GM18858 (cell line): ENCODE data around the gene CCDC28A.

ENCODE experiments used
- ATAC-seq: cut with Tn5 transposase; IDR thresholded peaks from one replicate; pipeline ENCODE4 v1.9.1; 2021; ENCODE audit not compliant: unreplicated experiment

CCDC28A gene

DNA sequence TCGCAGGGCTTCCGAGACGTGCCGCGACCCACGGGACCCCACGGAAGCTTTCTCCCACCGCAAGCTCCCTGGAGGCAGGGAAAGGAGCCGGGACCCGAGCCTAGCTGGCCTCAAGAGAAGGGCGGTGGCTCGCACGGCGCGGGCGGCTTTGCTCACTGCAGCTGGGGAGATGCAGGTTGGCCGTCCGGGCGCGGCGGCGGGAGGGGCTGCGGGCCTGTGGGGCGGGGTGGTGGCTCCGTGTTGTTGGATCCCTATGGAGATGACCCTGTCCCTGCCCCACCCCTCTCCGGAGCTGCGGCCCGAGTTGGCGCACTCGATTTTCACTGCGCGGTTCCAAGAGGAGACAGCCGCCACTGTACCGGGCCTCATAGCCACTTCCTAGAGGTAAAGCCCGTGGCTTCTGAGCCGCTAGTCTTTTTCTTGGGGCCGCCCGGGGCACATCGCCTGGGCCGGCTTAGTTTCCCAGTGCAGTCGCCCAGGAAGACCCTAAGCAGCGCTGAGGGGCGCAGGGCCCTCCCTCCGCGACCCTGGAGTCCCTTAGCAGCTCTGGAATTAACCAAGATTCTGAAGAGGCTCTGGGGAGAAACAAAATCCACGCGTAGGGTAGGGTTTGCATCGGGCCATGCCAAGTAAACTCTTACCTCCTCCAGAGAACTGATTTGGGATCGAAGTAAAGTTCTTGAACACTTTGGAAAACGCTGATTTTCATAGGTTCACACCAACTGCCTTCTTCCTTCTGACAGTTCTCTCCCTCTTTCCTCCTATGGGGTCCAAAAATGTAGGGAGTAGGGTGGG lies 22.4 kb downstream of the CCDC28A start, which contains the start of gene ECT2L:
Gene ECT2L (plus strand): TSS at position 279 of the 795 bp plus-strand sequence. CDS start 17,188 bp downstream, outside the sequence.
- ATAC-seq = no peak

DNA sequence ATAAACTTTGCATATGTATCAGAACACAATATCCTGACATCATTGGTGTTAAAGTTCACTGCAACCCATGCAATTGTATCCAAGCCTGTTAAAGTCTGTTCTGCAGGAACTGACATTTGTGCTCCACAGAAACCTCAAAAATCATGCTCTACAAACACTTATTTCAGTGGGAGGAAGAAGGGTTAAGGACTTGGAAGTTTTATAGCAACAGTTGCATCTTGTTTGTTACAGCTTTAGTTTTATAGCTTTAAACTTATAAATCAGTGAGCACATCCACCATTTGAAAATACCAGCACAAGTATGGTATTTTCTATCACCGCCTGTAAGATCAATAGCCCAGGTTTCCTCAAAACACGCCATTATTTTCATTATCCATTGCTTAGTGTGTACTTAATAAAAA lies 23.2 kb downstream of the CCDC28A start:
- ATAC-seq = no peak

- no peak for ATAC-seq
Measured at GRCh38 chr6:138797806-138798446, 24.4 kb downstream of the CCDC28A start.

GRCh38 chr6:138800377-138801150 lies 27.0 kb downstream of the CCDC28A start:
- no peak for ATAC-seq

DNA sequence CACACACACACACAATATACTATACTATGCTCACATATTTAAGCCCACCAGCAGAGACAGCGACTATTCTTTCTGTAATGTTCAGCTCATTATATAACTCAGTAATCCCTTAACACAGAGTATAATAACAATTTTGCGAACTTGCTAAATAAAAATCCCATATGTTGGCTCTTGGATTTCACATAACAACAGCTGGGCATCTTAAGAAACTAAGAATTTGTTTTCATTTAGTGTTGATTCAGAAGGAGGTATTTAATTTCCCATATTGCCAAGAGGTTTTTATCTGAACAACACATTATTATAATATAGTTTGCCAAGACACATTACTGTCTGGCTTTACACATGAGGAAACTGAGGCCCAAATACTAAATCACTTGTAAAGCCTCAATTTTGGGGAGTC lies 29.8 kb downstream of the CCDC28A start:
- ATAC-seq = no peak

GRCh38 chr6:138803861-138804260 lies 30.3 kb downstream of the CCDC28A start:
- ATAC-seq = no peak

GRCh38 chr6:138805016-138805765 lies 31.6 kb downstream of the CCDC28A start:
- ATAC-seq = no peak

DNA sequence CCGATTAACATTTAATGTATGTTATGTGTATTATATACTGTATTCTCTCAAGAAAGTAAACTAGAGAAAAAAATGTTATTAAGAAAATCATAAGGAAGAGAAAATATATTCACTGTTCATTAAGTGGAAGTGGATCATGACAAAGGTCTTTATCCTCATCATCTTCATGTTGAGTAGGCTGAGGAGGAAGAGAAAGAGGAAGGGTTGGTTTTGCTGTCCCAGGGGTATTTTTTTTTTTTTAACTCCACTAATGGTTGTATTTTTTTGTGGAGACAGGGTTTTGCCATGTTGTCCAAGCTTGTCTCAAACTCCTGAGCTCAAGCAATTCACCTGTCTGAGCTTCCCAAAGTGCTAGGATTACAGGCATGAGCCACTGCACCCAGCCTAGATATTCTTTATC lies 33.3 kb downstream of the CCDC28A start:
- no peak for ATAC-seq

GRCh38 chr6:138809677-138810076 lies 36.1 kb downstream of the CCDC28A start:
- no peak for ATAC-seq

GRCh38 chr6:138811866-138812265 lies 38.3 kb downstream of the CCDC28A start:
- no peak for ATAC-seq

- no peak for ATAC-seq
Measured at GRCh38 chr6:138814179-138814834, 40.7 kb downstream of the CCDC28A start.

GRCh38 chr6:138815221-138815620 lies 41.7 kb downstream of the CCDC28A start:
- ATAC-seq = no peak

DNA sequence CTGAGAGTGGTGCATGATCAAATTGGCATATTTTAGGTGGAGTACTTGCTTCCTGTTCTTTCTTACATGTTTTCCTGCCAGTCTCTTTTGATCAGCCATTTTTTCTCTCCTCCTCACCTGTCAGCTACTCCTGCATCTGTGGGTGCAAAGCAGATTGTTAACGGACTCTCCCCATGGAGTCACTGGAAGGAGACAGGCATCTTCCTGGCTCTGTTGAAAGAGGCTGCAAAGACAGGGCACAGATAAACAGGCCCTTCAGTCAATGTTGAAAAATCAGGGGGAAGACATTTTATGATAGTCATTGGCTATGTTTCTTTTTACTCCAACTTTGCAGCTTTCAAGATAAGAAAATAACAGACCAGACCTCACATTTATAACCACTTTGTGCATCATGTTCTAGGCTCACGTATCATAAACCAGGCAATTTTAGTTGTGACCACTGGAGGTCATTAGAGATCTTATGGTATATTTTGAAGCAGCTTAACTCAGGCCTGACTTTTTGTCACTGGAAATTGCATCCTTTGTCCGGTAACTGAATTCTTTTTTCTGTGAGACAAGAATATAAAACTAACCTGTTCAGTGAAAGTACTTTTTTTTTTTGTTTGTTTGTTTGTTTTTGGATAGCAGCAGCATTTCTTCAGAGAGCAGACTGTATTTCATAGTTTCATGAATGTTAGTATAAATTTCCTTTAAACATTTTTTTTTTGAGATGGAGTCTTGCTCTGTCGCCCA lies 42.4 kb downstream of the CCDC28A start:
- ATAC-seq = peak; percentile 49

DNA sequence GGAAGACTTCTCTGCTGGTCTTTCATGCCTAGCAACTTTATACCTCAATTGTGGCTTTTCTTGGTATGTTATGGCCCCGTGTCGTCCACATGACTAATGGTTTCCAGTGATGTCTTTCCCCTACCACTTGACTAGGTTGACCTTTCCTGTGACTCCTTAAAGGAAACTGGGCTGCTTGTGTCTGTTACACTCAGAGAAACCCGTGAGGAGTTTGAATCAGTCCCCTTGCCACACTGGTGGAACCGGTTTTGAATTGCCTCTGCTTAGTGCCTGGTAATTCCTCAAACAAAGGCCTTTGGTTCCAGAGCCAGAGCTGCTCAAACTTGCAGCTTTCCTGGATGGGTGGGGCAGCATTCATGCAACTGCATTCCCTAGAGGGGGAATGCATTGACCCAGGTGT lies 44.2 kb downstream of the CCDC28A start:
- ATAC-seq = no peak

- peak; percentile 82 for ATAC-seq
Measured at GRCh38 chr6:138818496-138819194, 45.1 kb downstream of the CCDC28A start.

- no peak for ATAC-seq
Measured at GRCh38 chr6:138821519-138821918, 48.0 kb downstream of the CCDC28A start.

DNA sequence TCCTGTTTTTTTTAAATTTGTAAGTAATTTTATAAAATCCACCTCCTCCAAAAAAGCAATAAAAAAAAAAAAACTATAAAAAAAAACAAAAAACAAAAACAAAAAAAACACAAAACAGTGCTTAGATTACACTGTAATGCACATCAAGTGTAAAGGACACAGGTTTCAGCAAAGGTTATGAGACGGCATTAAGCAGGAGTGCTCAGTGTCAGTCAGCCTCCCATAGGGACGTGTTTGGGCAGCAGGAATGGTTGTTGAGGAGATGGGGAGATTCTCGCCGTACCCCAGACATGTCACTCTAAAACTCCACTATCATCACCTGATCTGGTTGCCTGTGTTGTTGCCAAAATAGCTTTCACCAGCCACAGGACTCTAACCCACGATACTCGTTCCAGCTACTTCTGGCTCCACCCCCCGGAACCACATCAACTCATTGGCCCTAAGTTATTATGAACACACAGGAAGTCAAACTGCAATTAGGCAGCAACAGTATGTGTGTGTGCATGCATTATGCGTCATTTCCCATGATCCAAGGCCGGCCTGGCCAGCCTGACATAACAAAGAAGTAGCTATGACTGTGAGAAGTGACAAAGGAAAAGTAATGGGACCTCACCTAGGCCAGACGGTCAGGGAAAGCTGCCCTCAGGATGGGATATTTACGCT lies 51.0 kb downstream of the CCDC28A start:
- no peak for ATAC-seq

GRCh38 chr6:138830248-138830647 lies 56.7 kb downstream of the CCDC28A start:
- no peak for ATAC-seq

DNA sequence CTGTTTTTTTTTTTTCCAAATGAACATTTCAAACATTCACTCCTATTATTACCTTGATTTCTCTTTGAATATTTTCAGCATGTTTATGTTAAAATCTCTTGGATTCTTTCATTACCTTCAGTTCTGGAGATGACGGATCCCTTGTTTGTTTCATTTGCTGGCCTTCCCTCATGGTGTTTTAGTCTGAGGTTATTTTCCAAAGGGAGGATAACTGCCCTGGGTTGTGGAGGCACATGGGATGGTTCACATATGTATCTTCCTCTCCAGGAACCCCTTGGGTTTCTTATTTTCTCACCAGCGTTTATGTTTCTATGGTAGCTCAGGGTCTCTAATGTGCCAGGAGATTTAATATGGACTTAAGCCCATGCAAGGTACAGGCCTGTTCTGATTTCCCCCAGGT lies 58.6 kb downstream of the CCDC28A start:
- ATAC-seq = no peak
